HG02970 (cell line): ENCODE data around the gene KLHL13.
"Not testable (repeated sequence)": the region's sequence is repeated elsewhere in the genome, so short reads cannot be mapped to it uniquely, and the experiment has no call there.

Experiments
- ATAC-seq: cut with Tn5 transposase; IDR thresholded peaks from one replicate; pipeline ENCODE4 v1.9.1; 2021; ENCODE audit warnings: mild to moderate bottlenecking, moderate library complexity, moderate number of reproducible peaks; ENCODE audit not compliant: unreplicated experiment, low FRiP score

The KLHL13 gene

DNA sequence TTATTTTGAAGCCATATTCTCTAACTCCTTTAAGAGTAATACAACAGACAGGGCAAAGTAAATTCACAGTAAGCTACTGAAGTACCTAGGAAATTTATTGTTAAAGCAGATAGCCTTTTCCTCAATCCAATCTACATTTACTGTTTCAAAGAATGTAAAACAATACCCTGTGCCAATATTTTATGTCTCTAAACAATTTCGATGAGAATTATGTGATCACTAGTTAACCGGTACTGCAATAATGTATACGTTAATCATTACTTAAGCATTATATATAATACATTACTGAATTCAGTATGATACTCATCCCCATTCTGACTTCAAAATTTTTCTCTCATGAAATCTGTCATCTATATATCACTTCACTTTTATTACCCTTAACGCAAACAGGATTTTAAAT is 28.5 kb downstream of the KLHL13 start:
- ATAC-seq = no peak

DNA sequence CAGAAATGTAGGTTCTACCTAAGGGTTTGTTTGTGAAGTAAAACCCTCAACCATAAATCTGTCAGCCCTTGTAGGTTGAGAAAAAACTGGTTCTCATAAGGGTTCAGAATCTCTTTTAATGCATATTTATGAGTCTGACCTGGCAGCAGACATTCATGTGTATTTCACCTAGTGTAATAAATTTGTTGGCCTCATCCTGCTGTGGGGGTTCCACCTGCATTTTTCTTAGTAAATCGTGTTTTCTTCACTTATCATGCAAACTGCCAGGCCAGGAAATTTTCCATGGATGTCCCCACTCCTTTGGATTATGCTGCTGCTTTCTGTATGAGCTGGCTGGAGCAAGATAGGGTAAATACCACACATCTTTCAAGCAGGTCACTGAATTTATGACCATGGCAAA is 42.4 kb downstream of the KLHL13 start:
- no peak for ATAC-seq

DNA sequence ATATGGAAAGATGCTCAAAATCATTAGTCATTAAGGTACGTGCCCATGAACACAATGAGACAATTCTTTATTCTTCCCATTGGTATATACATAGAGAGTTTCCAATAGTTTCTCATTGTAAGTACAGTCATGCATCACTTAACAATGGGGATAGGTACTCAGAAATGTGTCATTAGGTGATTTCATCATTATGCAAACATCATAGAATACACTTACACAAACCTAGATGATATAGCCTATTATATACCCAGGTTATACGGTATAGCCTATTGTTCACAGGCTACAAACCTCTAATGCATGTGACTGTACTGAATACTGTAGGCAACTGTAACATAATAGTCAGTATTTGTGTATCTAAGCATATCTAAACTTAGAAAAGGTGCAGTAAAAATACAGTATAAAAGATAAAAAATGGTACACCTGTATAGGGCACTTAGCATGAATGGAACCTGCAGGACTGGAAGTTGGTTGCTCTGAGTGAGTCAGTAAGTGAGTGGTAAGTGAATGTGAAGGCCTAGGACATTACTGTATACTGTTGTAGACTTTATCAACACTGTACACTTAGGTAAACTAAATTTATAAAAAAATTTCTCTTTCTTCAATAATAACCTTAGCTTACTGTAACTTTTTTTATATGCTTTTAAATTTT is 49.6 kb downstream of the KLHL13 start:
- no peak for ATAC-seq

DNA sequence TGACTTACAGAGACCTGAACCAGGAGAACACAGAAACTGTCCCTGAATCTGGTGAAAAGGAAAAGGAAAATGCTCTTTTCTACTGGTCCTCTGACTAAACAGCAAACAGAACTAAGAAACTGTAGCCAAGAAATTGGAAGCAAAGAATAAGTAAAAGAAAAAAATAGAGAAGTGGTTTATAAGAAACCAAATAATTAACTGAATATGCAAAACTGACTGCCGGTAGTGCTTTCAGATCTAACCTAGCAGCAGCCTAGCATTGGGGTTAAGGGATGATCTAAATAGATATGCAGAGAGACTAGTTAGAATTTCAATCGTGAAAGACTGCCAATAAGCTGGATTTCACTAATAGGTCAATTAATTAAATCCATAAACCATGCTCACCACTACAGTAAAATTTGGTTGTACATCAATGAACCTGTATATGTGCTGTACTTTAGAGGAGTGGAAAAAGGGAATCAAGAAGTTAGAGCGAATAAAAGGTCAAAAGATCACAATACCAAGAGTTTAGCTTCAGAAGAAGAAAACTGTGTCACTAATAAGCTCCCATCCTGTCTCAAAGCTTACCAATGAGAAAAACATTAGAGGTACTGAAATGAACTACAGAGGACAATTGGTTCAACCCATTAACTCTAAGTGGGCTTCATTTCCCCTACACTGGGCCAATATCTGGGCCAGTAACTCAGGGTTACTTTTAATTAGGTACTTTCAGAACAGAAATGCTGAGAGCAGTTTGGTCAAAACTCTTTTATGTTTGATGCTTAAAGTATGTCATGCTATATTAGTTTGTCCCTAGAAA is 53.6 kb downstream of the KLHL13 start:
- peak; percentile 62 for ATAC-seq

DNA sequence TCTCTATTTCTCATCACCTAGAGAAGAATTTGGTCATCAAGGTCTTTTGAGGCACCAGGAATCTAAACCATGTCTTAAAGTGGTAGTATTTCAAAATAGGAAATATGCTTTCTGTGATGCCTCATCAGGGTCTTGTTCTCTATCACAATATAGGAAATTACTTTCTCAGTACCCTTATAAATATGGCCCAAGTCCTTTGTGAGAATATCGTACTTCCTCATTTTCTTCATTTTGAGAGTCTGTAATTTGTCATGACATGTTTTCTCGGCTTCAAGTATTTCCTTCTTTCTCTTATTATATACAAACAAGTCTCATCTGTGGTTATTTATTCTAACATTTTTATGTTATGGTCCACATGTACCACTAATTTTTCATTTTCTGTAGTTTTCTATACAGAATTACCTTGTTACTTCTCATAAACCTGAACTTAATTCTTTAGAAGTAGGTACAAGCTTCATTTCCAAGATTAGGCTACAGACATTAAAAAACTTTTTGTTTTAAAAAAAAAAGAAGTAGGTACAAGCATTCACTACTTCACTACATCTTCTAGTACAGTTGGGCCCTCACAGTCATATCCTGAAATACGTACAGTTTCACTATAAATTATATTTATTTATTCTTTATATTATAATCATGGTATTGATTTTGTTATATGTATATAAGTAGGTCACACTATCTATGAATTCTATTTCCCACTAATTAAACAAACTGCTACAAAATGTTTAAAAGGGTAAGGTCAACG is 54.4 kb downstream of the KLHL13 start:
- ATAC-seq = no peak

DNA sequence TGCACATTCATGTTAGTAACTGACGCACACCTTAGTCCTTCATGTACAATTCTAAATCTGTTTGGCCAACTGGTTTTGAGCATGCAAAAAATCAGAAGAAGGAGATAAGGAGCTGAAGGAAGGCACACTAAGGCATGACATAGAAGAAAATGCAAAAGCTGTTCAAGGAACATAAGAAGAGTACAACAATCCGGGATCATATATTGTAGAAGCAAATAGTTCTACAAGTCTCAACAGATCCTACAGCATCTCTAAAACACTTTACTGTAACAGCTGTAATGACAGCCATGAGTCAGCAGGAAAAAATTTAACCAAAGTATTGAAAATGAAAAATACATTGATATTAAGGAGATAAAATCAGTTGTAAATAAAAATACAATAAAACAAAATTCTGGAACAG is 57.7 kb downstream of the KLHL13 start:
- no peak for ATAC-seq

DNA sequence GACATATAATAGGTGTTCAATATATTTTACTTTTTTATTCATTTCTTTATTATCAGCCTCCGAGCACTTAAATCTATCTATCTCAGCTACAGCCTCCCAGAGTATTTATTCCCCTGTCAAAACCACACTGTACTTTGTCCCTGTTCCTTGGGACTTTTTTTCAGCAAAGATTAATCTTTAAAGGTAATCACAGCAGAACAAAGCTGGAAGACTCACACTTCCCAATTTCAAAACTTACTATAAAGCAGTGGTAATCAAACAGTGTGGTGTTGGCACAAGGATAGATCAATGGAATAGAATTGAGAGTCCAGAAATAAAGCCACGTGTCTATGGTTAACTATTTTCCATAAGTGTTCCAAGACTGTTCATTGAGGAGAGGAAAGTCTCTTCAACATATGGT is 59.7 kb downstream of the KLHL13 start:
- ATAC-seq = no peak

DNA sequence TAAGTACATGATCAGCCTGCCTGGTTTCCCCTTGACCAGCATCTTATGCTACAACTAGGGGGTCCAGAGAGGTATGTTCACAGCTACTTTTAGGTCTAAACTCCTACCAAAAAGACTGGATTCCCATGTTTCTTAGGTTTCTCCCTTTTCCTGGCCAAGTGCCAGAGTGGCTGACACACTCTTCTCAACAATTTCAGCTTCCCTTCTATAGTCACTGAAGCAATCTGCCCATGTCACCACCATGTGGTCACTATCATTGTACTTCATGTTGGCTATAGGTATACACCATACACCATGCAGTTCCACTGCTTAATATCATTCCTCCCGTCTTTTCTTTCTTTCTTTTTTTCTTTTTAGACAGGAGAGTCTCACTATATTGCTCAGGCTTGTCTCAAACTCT is 66.9 kb downstream of the KLHL13 start:
- no peak for ATAC-seq

DNA sequence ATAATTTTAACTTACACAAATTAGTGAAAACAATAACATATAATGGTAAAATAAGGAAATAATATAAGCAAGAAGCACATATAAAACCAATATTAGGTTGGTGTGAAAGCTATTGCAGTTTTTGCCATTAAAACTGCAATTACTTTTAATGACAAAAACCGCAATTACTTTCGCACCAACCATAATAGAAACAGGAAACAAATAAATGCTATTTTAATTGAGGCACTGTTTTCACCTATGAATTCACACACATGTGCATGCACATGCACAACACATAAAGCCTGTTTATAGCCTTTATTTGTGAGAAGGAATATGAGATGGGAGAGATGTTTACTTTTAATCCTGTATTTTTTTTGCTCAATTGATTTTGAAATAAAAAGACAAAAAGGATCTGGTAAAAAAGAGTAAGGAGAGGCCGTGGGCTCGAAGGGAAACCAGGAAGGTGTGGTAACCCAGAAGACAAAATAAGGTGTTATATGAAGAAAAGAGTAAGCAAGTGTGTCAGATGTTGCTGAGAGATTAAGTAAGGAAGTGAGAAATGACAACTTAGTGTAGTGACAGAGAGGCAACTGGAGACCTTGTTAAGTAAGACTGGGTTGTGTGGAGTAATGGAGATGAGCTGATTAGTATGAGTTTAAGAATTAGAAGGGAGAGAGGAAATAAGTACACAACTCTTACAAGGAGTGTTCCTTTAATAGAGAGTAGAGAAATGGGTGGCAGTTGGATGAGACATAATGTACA is 69.0 kb downstream of the KLHL13 start:
- ATAC-seq = no peak

DNA sequence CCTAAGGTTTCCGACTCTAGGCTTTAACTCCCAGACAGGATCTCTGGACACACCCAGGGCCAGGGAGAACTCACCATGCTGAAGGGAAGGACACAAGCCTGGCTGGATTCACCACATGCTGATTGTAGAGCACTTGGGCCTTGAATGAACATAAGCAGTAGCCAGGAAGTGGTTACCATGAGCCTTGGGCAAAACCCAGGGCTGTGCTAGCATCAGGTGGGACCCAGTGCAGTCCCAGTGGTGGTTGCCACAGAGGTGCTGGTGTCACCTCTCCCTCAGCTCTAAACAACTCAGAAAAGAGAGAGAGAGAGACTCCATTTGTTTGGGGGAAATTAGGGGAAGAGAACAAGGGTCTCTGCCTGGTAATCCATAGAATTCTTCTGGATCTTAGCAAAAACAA is 77.0 kb downstream of the KLHL13 start:
- no peak for ATAC-seq

DNA sequence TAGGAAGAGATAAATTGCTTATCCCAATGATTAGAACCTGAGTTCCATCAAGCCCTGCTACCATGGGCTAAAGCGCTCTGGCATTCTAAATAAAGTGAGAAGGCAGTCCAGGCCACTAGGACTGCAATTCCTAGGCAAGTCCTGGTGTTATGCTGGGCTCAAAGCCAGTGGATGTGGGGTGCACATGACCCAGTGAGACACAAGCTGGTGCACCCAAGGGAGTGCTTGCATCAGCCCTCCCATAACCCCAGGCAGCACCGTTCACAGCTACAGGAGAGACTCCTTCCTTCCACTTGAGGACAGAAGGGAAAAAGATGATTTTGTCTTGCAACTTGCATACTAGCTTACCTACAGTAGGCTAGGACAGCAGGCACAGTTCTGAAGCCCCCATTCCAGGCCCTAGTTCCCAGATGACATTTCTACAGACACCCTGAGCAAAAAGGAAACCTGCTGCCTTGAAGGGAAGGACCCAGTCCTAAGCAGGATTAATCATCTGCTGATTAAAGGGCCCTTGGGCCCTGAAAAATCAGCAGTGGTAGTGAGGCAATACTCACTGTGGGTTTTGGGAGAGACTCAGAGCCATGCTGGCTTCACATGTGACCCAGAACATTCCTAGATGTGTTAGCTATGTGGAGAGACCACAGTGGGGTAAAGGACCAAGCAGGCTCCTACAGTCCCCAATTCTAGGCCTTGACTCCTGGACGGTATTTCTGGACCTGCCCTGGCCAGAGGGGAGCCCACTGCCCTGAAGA is 77.8 kb downstream of the KLHL13 start:
- ATAC-seq = no peak

DNA sequence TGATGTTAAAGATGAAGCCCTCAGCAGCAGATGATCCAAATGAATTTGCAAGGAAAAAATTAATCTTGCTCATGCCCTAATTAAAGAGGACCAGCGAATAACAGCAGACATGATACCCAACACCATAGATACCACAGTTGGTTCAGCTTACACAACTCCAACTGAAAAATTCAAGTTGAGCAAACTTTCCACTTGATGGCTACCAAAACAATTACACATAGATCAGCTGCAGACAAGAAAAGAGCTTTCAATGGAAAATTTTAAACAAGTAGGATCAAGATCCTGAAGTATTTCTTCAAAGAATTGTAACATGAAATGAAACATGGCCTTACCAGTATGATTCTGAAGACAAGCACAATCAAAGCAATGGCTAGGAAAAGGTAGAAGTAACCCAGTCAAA is 90.0 kb downstream of the KLHL13 start:
- no peak for ATAC-seq

DNA sequence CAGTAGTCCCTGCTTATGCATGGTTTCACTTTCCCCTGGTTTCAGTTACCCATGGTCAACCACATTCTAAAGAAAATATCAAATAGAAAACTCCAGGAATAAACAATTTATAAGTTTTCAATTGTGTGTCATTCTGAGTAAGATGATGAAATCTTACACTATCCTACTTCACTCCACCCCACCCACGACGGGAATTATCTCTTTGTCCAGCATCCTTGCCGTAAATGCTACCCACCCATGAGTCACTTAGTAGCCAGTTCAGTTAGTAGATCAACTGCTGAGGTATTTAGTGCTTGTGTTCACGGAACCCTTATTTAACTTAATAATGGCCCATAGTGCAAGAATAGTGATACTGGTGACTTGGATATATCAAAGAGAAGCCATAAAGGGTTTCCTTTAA is 91.4 kb downstream of the KLHL13 start:
- no peak for ATAC-seq

DNA sequence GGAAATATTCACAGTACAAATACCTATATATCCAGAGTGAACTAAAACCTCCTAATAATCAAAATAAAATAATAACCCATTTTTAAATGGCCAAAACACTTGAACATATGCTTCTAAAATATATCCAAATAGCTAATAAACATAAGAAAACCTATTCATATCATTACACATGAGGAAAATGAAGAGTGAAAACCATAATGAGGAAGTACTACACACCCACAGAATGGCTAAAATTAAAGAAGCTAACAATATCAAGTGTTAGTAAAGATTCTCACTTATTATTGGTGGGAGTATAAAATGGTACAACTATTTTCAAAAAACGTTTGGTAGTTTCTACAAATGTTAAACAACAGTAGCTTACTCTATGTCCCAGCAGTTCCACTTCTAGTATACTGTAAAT is 92.1 kb downstream of the KLHL13 start:
- no peak for ATAC-seq

DNA sequence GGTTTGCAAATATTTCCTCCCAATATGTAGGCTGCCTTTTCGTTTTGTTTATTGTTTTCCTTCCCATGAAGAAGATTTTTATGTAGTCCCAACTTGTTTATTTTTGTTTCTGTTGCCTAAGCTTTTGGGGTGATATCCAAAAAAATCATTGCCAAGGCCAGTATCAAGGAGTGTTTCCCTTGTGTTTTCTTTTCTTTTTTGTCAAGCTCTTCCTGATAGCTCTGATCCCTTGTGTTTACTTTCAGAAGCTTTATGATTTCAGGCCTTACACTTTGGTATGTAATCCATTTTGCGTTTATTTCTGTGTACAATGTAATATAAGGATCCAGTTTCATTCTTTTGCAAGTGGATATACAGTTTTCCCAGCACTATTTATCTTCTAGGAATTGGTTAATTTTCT is 93.9 kb downstream of the KLHL13 start:
- ATAC-seq = no peak

DNA sequence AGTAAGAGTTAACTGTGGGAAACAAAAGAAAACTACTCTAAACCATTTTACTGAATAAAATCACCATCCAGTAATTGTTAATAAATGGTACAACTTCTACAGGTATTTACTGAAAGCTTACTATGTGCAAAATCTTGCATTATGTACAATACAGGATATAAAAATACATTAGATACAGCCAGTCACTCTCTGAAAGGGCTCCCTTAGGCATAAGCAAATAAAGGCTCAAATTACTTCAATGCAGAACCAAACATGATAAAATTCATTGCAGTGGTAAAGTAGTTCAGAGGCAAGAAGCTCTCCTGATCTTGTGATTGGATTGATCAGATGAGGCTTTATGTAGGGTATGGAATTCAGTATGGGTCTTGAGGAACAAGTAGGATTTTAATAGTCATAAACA is 100.2 kb downstream of the KLHL13 start:
- no peak for ATAC-seq

DNA sequence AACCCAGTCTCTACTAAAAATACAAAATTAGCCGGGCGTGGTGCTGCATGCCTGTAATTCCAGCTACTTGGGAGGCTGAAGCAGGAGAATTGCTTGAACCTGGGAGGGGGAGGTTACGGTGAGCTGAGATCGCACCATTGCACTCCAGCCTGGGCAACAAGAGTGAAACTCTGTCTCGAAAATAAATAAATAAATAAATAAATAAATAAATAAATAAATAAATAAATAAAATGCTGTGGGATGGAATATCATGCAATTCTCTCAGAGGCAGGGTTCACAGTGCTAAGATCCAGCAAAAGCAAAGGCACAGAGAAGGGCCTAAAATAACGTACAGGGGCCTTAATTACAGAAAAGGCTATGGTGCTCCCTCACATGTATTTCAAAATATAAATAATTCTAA is 114.2 kb downstream of the KLHL13 start:
- not testable (repeated sequence) for ATAC-seq

DNA sequence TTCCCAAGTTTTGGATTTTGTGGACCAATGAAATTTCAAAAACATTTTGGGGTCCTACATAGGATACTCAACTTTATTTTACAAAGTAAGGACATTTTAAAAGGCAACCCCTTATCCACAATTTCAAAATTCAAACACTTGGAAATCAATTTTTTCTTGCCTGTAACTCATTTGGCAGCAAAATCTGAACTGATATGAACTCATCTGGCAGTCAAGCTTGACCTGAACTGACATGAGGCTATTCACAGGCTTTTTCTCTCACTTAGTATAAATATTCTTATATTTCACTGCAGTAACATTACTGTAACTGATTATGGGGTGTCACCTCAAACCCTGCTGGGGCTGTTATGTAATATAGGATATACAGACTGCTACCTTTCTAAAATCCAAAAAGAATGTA is 116.1 kb downstream of the KLHL13 start:
- ATAC-seq = no peak

DNA sequence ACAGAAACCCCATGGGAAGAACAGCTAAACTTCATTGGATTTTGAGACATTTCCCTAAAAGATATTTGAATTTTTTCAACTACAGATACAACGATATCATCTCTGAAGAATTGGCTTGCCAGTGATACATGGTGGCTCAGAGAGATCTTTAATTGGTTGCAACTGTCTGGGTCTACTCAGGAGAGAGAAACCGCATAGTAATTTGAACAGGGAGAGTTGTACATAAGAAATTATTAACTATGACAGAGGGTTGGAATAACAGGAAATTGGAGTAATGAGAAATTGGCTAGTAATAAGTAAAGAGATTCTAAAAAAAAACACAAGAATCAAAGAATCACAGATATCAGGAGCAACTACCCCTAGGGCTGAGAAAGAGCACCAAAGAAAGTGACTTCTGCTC is 118.4 kb downstream of the KLHL13 start:
- no peak for ATAC-seq

DNA sequence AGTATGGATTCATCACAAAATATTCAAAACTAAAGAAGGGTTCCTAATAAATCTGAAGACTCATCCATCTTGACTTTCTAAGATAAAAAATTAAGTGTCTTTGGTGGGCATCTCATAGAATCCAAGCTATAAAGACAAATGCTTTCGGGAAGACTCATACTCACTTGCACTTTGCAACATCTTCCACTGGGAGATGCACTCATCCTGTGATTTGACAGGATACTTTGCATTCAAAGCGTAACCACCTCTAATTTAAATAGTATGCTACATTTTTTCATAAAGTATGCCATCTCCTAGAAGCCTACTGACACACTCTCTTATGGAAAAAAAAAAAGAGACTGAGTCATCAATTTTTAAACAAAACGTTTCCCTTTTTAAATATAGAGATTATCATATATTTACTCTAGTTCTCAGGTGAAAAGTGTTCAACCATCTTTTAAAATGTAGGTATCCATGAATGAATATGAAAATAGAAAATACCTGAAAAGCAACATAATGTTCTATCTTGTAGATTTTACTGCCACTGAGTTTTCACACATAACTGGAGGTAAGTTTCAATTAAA is 119.6 kb downstream of the KLHL13 start:
- no peak for ATAC-seq
